Measurements from ENCODE around the gene PAK1.

Gene PAK1

DNA sequence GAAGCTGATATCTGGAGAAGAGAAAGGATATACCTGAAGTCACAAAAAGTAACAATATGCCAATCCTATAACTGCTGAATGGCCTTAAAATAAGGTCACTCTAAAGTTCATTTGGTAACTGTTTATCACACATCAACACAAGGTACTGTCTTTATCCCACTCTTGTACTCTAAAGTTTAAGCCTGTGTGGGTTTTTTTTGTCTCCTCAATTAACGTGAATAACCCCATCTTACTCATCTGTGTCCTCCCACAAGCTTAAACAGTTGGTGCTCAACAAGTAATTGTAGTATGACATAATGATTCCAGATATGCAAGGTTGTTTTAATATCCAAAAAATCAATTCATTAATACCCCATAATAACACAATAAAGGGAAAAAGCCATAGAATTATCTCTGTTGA lies 42.1 kb downstream of the PAK1 start:
- no peak for DNase-seq

DNA sequence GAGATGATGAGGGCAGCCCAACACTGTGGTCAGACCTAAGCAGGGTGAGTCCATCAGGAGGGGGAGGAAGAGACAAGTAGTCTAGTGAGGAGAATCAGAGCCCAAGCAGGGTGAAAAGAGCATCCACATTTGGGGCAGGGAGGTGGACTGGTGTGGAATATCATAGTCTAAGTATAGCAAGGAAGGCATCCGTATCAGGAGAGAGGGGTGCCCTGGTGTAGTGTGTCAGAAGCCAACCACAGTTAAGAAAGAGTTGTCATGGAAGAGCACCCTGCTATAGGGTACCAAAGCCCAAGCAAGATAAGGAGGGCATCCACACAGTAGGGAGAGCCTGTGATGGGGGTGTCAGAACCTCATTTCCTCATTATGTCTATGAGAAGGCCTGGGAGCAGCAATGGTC lies 45.3 kb downstream of the PAK1 start:
- DNase-seq = no peak

DNA sequence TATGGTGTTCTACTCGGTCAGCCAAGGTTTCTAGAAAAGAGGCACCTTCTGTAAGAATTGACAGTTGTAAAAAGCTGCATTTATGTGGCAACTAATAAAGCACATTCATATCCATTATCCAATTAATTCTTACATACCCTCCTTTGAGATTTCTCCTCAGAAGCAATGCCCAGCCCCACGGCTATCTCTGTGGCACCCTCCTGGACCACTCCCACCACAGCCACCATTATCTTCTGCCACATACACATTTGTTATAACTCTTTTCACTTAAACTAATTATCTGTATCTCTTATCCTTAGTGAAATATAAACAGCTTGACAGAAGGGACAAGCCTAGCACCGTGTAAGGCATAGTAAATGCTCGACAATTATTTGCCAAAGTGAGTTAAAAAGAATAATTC lies 48.5 kb downstream of the PAK1 start:
- no peak for DNase-seq

DNA sequence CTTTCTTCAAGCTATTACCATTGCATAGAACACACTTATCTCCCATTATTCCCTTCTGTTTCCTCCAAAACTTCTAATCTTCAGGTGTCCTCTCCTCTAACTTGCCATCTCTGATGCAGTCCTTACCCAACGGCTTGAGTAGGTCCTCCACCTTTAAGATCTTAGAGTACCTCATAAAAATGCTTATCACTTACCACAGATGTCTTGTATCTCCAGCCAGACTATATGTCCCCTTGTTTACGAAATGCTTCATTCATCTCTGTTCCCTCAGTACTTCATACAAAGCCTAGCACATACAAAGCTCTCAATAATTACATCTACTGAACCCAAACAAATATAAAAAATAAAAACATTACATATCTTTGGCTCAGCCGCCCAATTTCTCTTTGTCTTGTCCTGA lies 49.2 kb downstream of the PAK1 start:
- DNase-seq = no peak

DNA sequence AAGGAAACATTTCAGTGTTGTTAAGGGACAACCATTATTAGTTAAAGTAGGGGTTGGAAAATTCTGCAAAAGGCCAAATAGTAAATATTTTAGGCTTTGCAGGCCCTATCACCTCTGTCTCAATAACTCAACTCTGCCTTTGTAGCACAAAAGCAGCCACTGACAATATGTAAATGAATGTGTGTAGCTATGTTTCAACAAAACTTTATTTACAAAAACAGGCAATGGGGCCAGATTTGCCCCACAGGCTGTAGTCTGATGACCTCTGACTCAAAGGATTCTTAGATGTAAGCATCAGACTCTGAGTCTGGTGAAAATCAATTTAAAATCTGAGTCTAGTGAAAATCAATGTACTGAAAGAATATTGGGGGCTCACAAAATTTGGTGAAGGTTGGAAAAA lies 50.3 kb downstream of the PAK1 start:
- DNase-seq = no peak

DNA sequence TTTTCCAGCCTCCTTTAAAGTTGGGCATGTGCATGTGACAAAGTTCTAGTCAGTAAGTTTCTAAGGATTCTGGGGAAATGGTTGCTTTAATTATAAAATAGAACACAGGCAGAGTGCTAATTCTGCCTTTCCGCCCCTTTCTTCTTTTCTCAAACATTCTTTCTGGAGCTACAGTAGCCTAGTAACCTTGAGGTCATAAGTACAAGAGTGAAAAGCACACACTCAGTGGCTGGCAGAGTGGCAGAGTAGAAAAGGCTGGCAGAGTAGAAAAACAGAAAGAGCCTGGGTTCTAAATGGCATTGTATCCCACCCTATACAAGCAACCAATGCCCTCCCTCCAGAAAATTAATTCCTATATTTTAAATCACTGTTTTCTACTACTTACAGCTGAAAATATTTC lies 51.2 kb downstream of the PAK1 start:
- no peak for DNase-seq

DNA sequence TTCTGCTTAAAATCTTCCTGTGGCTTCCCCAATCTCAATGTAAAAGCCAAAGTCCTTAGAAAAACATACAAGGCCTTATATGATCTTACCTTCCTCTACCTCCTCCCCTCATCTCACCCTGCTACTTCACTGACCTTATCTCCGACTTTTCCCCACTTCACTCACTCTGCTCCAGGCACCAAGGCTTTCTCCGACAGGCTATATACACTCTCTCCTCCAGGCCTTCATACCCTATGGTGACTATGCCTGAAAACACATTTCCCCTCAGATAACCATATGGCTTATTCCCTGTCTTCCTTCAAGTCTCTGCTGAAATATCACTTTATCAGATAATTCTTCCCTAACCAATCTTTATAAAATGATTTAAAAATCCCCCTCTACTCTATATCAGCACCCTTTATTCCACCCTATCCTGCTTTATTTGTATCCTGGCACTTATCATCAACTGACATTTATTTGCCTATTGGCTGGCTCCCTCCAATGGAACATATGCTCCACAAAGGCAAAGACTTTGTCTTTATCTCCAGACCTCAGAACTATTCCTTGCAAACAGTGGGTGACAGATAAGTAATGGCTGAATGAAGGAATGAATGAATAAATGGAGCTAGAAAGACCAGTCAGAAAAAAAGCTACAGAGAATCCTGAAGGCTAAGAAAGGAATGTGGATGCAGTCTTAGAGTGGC lies 52.7 kb downstream of the PAK1 start:
- no peak for DNase-seq

DNA sequence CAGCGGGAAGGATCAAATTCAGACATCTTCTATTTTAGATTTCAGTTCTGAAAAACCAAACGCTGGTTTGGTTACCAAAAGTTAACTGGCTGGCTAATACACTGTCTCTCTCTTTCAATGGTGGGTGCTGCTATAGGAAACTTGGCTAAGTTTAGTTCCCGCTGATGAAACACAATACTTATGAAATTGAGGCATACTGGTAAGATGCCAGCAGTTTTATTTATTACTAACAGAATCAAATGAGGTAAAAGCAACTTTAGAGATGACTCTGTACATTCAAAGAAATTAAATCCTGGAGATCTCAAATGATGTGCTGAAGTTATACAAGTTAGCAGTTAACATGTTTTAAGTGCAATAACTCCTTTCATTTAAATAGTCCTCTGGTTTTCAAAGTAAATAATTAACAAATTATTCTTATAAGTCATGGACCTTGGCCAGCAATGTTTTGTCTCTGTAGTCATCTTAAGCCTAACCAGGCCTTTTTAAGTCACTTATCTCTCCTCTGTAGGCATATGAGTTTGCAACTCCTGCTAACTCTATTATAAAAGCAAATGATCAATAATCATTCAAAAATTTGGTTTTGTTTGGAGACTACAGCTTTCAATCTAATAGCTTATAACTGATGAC lies 54.8 kb downstream of the PAK1 start:
- peak; percentile 40 to 78 for DNase-seq

DNA sequence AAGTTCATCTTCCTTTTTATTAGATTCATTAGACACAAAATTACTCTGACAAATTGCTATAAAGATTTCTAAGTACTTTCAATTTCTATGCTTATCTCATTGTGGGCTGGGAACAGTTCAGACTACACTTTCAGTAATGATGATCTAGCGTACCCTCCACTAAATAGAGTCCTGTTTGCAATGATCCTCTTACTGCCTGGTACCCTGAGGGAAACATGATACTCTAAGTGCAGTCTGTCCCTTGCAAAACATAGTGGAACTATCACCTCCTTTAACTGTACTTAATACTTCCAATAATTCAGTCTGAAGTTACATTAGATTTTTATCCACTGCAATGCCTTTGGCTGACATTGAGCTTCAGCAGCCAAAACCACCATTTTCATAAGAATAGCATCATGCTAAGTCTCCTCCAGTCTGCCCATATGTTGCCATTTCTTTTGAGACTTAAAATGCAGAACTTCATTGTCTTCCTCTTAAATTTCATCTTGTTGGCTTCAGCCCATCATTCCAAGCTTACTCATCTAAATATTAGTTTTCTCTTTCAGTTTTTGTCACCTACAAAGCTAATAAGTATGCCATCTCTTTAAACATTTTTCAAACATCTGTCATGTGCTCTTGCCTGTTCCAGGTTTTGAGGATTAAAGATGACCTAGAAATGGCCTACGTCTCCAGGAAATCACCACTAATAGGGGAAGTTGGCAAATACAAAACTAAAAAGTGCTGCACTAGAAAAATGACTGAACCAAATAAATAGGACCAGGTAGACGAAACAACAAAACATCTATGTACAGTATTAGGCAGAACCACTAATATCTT lies 55.5 kb downstream of the PAK1 start:
- DNase-seq = peak; percentile 46 to 69

DNA sequence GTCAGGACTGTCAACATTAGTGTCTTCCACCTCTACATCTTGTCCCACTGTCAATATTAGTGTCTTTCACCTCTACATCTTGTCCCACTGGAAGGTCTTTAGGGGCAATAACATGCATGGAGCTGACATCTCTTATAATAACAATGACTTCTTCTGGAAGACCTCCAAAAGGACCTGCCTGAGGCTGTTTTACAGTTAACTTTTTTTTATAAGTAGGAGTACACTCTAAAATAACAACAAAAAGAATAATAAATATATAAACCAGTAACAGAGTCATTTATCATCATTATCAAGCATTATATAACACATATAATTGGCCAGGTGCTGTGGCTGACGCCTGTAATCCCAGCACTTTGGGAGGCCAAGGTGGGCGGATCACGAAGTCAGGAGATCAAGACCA lies 57.5 kb downstream of the PAK1 start:
- no peak for DNase-seq

DNA sequence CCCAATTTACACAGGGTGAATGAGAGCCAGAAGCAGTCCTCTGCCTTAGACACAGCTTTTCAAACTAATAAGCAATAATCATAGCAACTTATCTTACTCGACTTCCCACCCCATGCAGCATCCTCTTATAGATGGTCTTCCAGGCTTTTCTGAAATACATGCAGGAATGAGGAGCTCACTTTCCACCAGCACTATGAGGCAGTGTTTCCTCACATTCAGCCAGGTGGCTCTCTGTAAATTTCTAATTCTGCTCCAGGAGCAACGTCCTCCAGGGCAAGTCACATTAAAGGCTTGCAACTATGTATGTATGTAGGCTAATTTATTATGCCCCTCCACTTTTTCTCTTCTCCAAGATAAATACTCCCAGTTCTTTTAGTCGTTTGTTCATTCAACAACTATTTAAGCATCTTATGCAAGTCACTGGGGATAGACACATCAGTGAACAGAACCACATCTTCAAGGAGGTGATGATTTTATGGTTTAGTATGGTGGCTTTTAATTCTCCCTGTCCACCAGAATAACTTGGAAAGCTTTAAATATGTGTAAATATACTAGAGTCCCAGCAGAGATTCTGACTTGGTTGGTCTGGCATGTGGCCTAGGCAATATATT lies 59.9 kb downstream of the PAK1 start:
- no peak for DNase-seq

DNA sequence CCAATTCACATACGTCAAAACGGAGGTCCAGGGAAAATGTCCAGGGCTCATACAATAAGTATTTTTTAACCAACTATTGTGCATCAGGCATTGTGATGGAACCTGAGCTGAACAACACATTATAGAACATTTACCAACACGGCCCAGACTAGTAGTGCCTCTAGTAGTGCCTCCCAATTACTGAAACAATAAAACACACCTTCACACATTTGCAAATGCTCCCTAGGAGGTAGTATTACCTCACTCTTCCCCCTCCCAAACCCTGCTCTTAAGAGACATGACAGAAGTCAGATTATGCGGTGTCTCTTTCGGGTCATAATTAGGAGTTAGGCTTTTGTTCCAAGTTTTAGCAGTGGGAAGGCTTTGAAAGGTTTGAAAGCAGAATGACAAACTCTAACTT lies 61.1 kb downstream of the PAK1 start:
- DNase-seq = no peak

DNA sequence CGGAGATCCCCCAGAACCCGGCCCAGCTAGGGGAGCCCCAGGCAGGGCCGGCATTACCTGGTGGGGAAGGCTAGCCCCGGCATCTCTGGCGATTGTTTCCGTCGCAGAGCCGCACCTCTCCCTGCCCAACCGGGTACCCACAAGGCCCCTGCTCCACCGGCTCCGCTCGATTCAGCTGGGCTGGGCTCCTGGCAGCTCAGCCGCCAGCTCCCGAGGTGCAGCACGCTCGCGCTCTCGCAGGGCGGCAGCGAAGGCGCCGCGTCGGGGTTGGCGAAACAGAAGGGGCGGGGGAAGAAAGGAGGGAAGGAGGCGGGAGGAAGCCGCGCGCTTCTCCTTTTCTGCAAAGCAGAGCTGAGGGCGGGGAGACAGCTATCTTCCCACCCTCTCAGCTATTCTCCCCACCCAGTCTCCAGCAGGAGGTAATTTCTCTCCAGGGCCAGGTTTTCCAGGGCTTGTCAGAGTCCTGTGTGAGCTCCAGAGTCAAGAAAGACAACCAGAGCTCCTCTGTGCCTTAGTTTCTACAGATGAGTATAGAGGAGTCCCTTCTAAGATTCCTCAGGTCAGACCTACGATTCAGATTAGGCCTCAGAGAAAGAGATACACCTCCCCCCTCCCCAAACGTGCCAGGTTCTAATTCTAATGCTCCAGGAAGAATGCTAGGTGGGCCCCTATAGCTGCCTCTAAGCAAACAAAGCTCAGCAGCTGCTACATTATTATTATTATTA lies 62.0 kb downstream of the PAK1 start:
- peak in 1 of 2 experiments; percentile 73 for DNase-seq

DNA sequence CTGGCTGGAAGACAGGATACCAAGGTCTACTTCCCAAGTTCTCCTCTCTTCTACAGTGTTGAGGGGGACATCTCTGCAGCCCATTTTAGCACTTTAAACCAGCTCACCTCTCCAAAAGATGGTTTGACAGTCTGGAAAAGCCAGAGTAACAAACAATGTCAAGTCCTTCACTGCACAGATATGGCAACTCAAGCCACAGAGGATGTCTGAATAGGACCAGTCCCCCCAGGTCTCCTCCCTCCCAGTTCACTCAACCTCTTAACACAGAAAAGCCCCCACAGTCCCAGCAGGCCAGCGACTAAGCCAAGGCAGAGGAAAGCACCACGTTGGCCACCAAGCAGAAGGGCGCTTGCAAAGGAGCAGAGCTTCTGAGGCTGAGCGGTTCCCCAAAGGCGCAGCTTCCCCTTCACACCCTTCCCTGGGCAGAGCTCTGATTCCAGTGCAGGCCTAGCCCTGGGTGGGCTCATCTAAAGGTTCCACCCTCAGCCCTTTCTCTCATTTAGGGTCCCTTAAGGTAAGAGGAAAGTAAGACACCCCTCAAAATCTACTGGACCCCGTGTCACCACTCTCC lies 62.7 kb downstream of the PAK1 start:
- no peak for DNase-seq

DNA sequence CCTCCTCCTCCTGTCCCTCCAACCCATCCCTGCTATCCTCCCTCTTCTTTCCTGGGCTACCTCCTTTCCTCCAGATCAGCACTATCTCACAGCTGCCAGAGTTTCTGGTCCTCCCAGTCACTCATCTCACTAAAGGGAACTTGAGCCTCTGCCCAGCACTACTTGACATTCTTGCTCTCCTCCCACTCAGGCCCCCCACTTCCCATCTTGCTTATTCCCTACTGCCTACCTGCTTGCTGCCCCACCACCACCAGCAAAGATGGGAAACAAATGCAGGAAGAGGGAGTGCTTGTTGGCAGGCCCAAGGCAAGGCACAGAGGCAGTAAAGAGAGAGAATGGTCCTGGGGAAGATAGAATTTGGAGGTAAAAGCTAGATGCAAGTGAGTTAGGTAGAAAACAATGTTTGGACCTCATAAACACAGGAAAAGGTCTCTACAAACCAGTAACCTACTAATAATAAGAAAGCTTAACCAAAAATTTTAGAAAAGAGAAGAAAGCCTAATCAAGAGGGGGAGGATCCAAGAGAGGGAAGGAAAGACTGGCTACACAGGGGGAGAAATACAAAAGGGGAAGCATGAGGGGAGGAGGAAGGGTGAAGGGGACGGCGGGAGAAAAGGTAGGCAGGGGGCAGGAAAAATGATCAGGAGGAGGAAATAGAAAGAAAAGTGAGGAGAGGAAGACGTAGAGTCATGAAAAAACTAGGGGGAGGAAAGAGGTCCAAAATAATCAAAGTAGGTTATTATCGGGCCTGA lies 63.6 kb downstream of the PAK1 start:
- DNase-seq = peak in 1 of 2 experiments; percentile 19

DNA sequence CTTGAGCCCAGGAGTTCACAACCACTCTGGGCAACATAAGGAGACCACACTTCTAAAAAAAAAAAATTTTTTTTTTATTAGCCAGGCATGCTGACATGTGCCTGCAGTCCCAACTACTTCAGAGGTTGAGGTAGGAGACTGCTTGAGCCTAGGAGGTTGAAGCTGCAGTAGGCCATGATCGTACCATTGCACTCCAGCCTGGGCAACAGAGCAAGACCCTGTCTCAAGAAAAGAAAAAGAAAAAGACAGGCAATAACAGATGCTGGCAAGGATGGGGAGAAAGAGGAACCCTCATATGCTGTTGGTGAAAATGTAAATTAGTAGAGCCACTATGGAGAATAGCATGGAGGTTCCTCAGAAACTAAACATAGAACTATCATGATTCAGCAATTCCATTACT lies 64.8 kb downstream of the PAK1 start:
- DNase-seq = no peak

DNA sequence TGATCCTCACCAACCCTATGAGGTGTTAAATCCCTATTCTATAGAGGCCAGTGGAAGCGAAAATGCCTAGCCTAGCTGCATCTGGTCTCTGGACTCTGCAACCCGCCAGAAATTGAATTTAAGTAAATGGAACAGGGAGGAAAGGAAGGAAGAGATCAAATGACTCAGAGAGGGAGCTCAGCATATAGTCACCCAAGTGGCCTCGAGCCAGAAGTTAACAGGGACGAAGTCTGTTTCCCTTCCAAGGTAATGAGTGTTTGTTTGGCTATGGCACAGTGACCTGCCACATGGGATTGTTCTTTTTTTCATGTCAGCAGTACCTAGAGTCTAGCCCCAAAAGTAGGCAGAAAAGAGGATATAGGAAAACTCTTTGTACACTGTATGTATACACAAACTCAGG lies 66.3 kb downstream of the PAK1 start:
- DNase-seq = peak; percentile 76 to 89

DNA sequence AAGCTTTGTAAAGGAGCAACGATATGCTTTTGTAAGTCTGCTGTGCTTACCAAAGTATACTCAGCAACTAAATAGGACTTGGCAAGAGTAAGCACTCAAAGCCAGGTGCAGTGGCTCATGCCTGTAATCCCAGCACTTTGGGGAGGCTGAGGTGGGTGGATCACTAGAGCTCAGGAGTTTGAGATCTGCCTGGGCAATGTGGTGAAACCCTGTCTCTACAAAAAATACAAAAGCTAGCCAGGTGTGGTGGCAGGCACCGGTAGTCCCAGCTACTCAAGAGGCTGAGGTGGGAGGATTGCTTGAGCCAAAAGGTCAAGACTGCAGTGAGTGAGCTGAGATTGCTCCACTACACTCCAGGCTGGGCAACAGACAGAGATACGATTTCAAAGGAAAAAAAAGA lies 67.5 kb downstream of the PAK1 start:
- DNase-seq = no peak

DNA sequence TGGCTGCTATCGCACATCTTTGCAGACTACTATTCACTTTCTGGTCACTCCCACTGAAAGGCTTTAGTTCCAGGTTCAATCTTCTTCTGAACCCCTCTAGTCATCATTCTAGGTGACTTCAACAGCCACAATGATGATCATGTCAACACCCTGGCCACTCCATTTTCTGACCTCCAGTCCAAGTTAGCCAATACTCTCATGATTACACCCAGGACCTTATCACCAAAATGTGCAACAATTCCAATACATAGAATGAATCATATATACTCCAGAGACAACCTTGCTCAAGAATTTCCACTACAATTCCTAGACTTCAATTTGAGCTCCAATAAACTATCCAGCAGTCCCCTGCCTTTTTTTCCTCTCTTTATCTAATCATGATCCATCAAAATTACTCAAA lies 70.7 kb downstream of the PAK1 start:
- no peak for DNase-seq

DNA sequence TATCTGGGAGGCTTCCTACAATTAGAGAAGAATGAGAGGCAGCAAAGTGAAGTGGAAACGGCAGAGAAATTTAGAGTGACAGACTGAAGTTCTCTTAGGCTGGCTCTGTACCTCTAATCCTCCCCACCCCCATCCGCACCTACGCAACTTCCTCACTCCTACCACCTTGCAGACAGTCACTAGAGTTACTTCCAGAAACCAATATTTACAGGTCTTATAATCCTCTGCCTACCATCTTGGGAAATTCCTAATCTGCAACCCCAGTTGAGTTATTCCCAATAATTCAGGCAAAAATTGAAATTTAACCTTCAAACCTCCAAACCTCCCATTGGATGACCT lies 71.7 kb downstream of the PAK1 start:
- no peak for DNase-seq

DNA sequence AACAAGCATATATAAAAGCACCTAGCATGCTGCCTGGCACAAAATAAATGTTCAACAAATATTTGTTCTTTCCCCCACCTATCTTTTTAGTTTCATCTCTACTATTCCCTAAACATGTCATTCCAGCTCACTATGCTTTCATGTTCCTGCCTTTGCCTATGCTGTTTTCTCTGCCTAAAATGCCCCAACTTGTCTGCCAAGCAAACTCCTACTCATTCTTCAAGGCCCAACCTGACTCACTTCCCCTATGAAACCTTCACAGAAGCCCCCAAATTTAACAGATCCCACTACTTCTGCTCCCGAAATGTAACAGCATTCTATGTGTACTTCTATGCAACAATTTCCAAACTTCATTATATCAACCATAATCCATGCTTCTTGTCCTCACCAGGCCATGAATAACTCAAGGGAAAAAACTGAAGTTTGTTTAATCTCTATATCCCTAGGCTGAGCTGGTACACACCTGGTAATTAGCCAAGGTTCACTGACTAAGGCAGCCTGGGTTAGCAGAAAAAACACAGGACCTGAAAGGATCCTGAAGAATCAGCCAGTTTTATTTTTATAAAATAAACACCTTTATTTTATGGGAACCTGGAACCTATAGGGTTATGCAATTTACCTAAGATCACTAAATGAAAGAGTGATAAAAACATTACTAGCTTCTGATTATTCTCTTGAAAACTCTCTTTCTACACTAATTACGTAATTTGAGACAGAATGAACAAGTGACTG lies 72.2 kb downstream of the PAK1 start:
- no peak for DNase-seq
